HepG2 (cell line): ENCODE data around the gene CNDP1. TPM values are rescaled to one million over a fixed set of nuclear protein-coding genes. Genes with fewer than 3 reads are reported as not detected.

Experiments
- ATAC-seq: fragments of 200-7000 bp; cut with Tn5 transposase; 3 replicates; pipeline ENCODE4 v1.9.1; 2020; ENCODE audit warnings: mild to moderate bottlenecking, moderate library complexity
- BruUV-seq: library from RNA; stranded (reverse); fragments of 400-500 nt; replicated peaks from 2 replicates; lab custom pipeline; 2021; lab: Mats Ljungman, UMichigan
- CTCF ChIA-PET: fragments of 300-600 bp; formaldehyde crosslinking; extraction: SDS; loops from one replicate; lab custom pipeline; 2021; ENCODE audit warnings: low total read pairs, inconsistent platforms, low intra/inter-chr PET ratio; lab: Yijun Ruan, JAX
- POLR2A ChIA-PET: fragments of 350-600 bp; sonication (Branson Sonifier 250); formaldehyde crosslinking; loops from one replicate; lab custom pipeline; 2020; ENCODE audit warnings: antibody characterized with exemption, inconsistent platforms; lab: Yijun Ruan, JAX
- DNase-seq: peaks from one replicate; pipeline ENCODE4 v3.0.0-alpha.2; 2015; ENCODE audit warnings: low spot score
- FAIRE-seq: peaks from 3 replicates; lab custom pipeline; 2011; peaks lifted over from hg19 to GRCh38; lab: Jason Lieb, UNC
- H2AFZ ChIP-seq: one replicate; pipeline ENCODE4 v1.6.1; 2011; ENCODE audit warnings: low read length, inconsistent platforms
- H3K27ac ChIP-seq: fragments of 300-600 bp; 3 replicates; pipeline ENCODE4 v1.8.0; 2011; ENCODE audit warnings: mixed run types, mild to moderate bottlenecking, mixed read lengths, low read length, inconsistent platforms; ENCODE audit not compliant: insufficient read depth; ENCODE audit errors: extremely low read length
- H3K27me3 ChIP-seq, 2 experiments: fragments of 200-600 bp in 1 of 2; 2 replicates in 1 of 2; 3 replicates in 1 of 2; pipeline versions ENCODE4 v1.6.0 to v1.8.0; 2011; ENCODE audit warnings: low read length in 2 of 2, mild to moderate bottlenecking in 2 of 2, moderate library complexity in 2 of 2, inconsistent platforms in 1 of 2; ENCODE audit not compliant: insufficient read depth in 2 of 2, control insufficient read depth in 1 of 2
- H3K36me3 ChIP-seq, 2 experiments: fragments of 200-600 bp in 1 of 2; replicated peaks in 1 of 2; 2 replicates in 1 of 2; 3 replicates in 1 of 2; pipeline versions ENCODE4 v1.5.1 to v1.8.0; 2011; ENCODE audit warnings: low read length in 2 of 2, inconsistent platforms in 1 of 2; ENCODE audit not compliant: insufficient read depth in 2 of 2, control insufficient read depth in 1 of 2
- H3K4me1 ChIP-seq: 2 replicates; pipeline ENCODE4 v1.5.1; 2012; ENCODE audit warnings: low read length, inconsistent platforms; ENCODE audit not compliant: insufficient read depth
- H3K4me2 ChIP-seq: 2 replicates; pipeline ENCODE4 v1.6.0; 2011; ENCODE audit warnings: low read depth, low read length, inconsistent platforms
- H3K4me3 ChIP-seq, 3 experiments: fragments of 200-600 bp in 1 of 3; sonication (generic), shearing (Covaris generic) in 1 of 3; replicated peaks in 1 of 3; 2 replicates each; pipeline ENCODE4 v1.5.1; 2011 to 2016; ENCODE audit warnings: low read length in 3 of 3, inconsistent platforms in 2 of 3, low read depth in 2 of 3, mild to moderate bottlenecking in 2 of 3, control low read depth in 1 of 3, mixed read lengths in 1 of 3; ENCODE audit not compliant: insufficient read depth in 1 of 3
- H3K79me2 ChIP-seq: one replicate; pipeline ENCODE4 v1.6.1; 2011; ENCODE audit warnings: low read length, inconsistent platforms; ENCODE audit not compliant: insufficient read depth
- H3K9ac ChIP-seq: 2 replicates; pipeline ENCODE4 v1.6.0; 2011; ENCODE audit warnings: mild to moderate bottlenecking, low read depth, low read length, inconsistent platforms; ENCODE audit not compliant: insufficient read depth
- H3K9me3 ChIP-seq: 2 replicates; pipeline ENCODE4 v1.5.1; 2012; ENCODE audit warnings: mild to moderate bottlenecking, low read length
- H4K20me1 ChIP-seq: 2 replicates; pipeline ENCODE4 v1.6.0; 2011; ENCODE audit warnings: inconsistent platforms, mild to moderate bottlenecking, low read length, moderate library complexity; ENCODE audit not compliant: insufficient read depth
- BCL6 ChIP-seq: IDR thresholded peaks from 2 replicates; pipeline ENCODE4 v1.6.1; 2016; ENCODE audit warnings: missing genetic modification reagents, missing compliant biosample characterization
- FLYWCH1 ChIP-seq: sonication (generic); formaldehyde crosslinking; IDR thresholded peaks from 2 replicates; pipeline ENCODE4 v1.8.1; 2023; ENCODE audit warnings: mild to moderate bottlenecking, missing genetic modification reagents
- FOSL1 ChIP-seq: sonication (generic); formaldehyde crosslinking; IDR thresholded peaks from 2 replicates; pipeline ENCODE4 v1.9.0; 2021; ENCODE audit warnings: missing genetic modification reagents, borderline replicate concordance
- GTF3A ChIP-seq: sonication (generic); formaldehyde crosslinking; conservative IDR thresholded peaks from 2 replicates; pipeline ENCODE4 v1.4.0; 2020; ENCODE audit warnings: mild to moderate bottlenecking, missing genetic modification reagents
- HMG20B ChIP-seq: conservative IDR thresholded peaks from 2 replicates; pipeline ENCODE4 v1.6.1; 2016; ENCODE audit warnings: missing genetic modification reagents, missing compliant biosample characterization
- IRX3 ChIP-seq: sonication (generic); formaldehyde crosslinking; IDR thresholded peaks from 2 replicates; pipeline ENCODE4 v1.8.1; 2023; ENCODE audit warnings: mild to moderate bottlenecking, low read depth, missing genetic modification reagents, borderline replicate concordance
- MAFF ChIP-seq: IDR thresholded peaks from 2 replicates; pipeline ENCODE4 v1.6.1; 2011; ENCODE audit warnings: low read depth, low read length, improper control_type of control experiment
- RARG ChIP-seq: sonication (generic); formaldehyde crosslinking; IDR thresholded peaks from 2 replicates; pipeline ENCODE4 v1.4.0; 2020; ENCODE audit warnings: low read depth, mild to moderate bottlenecking, missing genetic modification reagents
- RNF2 ChIP-seq: fragments of 450-650 bp; conservative IDR thresholded peaks from 2 replicates; pipeline ENCODE4 v1.6.1; 2016; ENCODE audit warnings: low read depth
- THYN1 ChIP-seq: sonication (generic); formaldehyde crosslinking; IDR thresholded peaks from 2 replicates; pipeline ENCODE4 v1.8.1; 2023; ENCODE audit warnings: low read depth, mild to moderate bottlenecking, moderate library complexity, missing genetic modification reagents, borderline replicate concordance
- YEATS2 ChIP-seq: sonication (generic); formaldehyde crosslinking; IDR thresholded peaks from 2 replicates; pipeline ENCODE4 v1.4.0; 2020; ENCODE audit warnings: missing genetic modification reagents, borderline replicate concordance
- ZNF12 ChIP-seq: sonication (generic); formaldehyde crosslinking; IDR thresholded peaks from 2 replicates; pipeline ENCODE4 v1.5.0; 2020; ENCODE audit warnings: missing genetic modification reagents
- ZNF331 ChIP-seq: sonication (generic); formaldehyde crosslinking; IDR thresholded peaks from 2 replicates; pipeline ENCODE4 v1.4.0; 2020; ENCODE audit warnings: missing genetic modification reagents
- ZNF496 ChIP-seq: sonication (generic); formaldehyde crosslinking; IDR thresholded peaks from 2 replicates; pipeline ENCODE4 v1.8.1; 2023; ENCODE audit warnings: mild to moderate bottlenecking, moderate library complexity, missing genetic modification reagents; ENCODE audit not compliant: insufficient replicate concordance
- ZNF790 ChIP-seq: sonication (generic); formaldehyde crosslinking; IDR thresholded peaks from 2 replicates; pipeline ENCODE4 v1.8.0; 2022; ENCODE audit warnings: missing genetic modification reagents, mild to moderate bottlenecking, borderline replicate concordance
- ZNF891 ChIP-seq: sonication (generic); formaldehyde crosslinking; IDR thresholded peaks from 2 replicates; pipeline ENCODE4 v1.5.0; 2020; ENCODE audit warnings: mild to moderate bottlenecking, missing genetic modification reagents
- ZSCAN12 ChIP-seq: sonication (generic); formaldehyde crosslinking; IDR thresholded peaks from 2 replicates; pipeline ENCODE4 v1.9.0; 2021; ENCODE audit warnings: mild to moderate bottlenecking, missing genetic modification reagents
- ZSCAN21 ChIP-seq: sonication (generic); formaldehyde crosslinking; IDR thresholded peaks from 2 replicates; pipeline ENCODE4 v1.8.0; 2022; ENCODE audit warnings: mild to moderate bottlenecking, missing genetic modification reagents, moderate library complexity, borderline replicate concordance
- WGBS: methylation state at CpG from one replicate; pipeline ENCODE4 v1.1.6; 2017; ENCODE audit warnings: low lambda C conversion rate; 5-methylcytosine and 5-hydroxymethylcytosine counted together
- in situ Hi-C: cut with HindIII; loops from 2 replicates; pipeline ENCODE4 v1.10.0; 2017; ENCODE audit warnings: low pct_unique_long_range_greater_than_20kb; ENCODE audit not compliant: extremely low pct_ligation_motif_present
- intact Hi-C: fragments of 100-400 bp; cut with micrococcal nuclease; formaldehyde crosslinking; loops from one replicate; pipeline ENCODE4 v1.10.0; 2022; ENCODE audit not compliant: unreplicated experiment
- polyA plus RNA-seq, 8 experiments: library from polyadenylated mRNA; depleted of rRNA in 3 of 8; stranded (reverse) in 7 of 8; unstranded in 1 of 8; fragments of >200 nt; fragmentation: Illumina TruSeq in 4 of 8; extraction: Trizol in 4 of 8; gene quantifications; 2 replicates each; pipeline versions ENCODE4 v1.2.1 to v1.2.3, GENCODE V29; 2011 to 2016; ENCODE audit warnings: low read depth in 4 of 8, missing spikeins in 1 of 8, mixed read lengths in 1 of 8; ENCODE audit not compliant: insufficient read depth in 1 of 8
- total RNA-seq, 5 experiments: library from RNA; depleted of rRNA; stranded (reverse); fragments of >200 nt; fragmentation: Illumina TruSeq; extraction: Trizol; gene quantifications; 2 replicates each; pipeline ENCODE4 v1.2.3, GENCODE V29; 2016; ENCODE audit warnings: low read depth in 1 of 5
- TF ChIP-seq, protein P1 (sequence below): IDR thresholded peaks from 2 replicates; pipeline ENCODE4 v1.6.1; 2016
- TF ChIP-seq, protein P2 (sequence below): sonication (generic); formaldehyde crosslinking; IDR thresholded peaks from 2 replicates; pipeline ENCODE4 v1.4.0; 2020; ENCODE audit warnings: low read depth, mild to moderate bottlenecking, missing genetic modification reagents

Gene CNDP1
- total and polyA plus RNA-seq, 2 of the 13 experiments (the other 11 are each of a cell fraction or from before 2014, with no cell fraction given) = 0.01 TPM; not detected in 1

DNA sequence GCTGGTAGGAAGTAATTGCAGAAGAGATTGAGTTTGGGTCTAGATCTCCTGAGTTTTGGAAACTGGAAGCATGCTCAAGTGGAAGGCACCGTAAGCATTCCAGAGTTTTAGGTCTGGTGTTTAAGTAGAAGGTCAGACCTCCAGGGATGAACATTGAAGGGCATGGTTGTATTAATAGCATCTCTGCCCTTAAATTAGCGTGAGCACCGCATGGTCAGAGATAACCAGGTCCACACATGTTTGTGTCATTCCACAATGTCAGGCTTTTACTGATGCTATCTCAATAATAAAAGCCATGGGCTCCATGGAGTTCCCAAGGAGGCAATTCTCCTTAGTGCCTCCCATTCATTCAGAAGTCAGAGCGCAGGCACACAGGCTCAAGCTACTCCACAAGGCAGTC lies 35.1 kb downstream of the CNDP1 start:
- ChIA-PET POLR2A (no interaction called here), CTCF (no interaction called here)
- Histone ChIP-seq H3K4me2 (no peak overlapping the region), H4K20me1 (no peaks in the 10 kb centered on the region), H3K36me3 (no peaks in the 10 kb centered on the region), H3K4me3 (no peak overlapping the region), H3K27ac (no peak overlapping the region), H3K27me3 (peaks cover 0 to 9% of the 10 kb centered on the region in 2 experiments; a peak in 1 of 5 replicates), H2AFZ (no peak overlapping the region), H3K9me3 (peaks cover 11% of the 10 kb centered on the region), H3K4me1 (peaks cover 5% of the 10 kb centered on the region; the same call in 1 of the 2 replicates), H3K9ac (no peak overlapping the region), H3K79me2 (no peaks in the 10 kb centered on the region)
- TF ChIP-seq ZSCAN21 (no peak), ZNF891 (CRISPR knock-in tag) (no peak), ZNF496 (CRISPR knock-in tag) (no peak), RNF2 (no peak), GTF3A (no peak), FOSL1 (CRISPR knock-in tag) (no peak)
- in situ Hi-C loops = no loop called here
- 87% methylated on average over 2 of the region's 4 CpGs for WGBS
- DNase-seq (no peak), FAIRE-seq (no peak), ATAC-seq (no peak)
- BruUV-seq = no TSS peak
- intact Hi-C loops = no loop called here

GRCh38 chr18:74570266-74570665 lies 36.0 kb downstream of the CNDP1 start:
- ATAC-seq (no peak), FAIRE-seq (no peak), DNase-seq (no peak)
- H3K4me1 ChIP-seq = peaks cover 2% of the 10 kb centered on the region; the same call in 1 of the 2 replicates
- no peak overlapping the region for H3K4me3 ChIP-seq
- H3K27me3 ChIP-seq = peaks cover 0 to 9% of the 10 kb centered on the region in 2 experiments; a peak in 1 of 5 replicates
- H3K4me2 ChIP-seq = no peak overlapping the region
- no peak overlapping the region for H2AFZ ChIP-seq
- peaks cover 11% of the 10 kb centered on the region for H3K9me3 ChIP-seq
- intact Hi-C loops = no loop called here
- no peaks in the 10 kb centered on the region for H3K36me3 ChIP-seq
- no peak overlapping the region for H3K27ac ChIP-seq
- ChIA-PET POLR2A (no interaction called here), CTCF (no interaction called here)
- in situ Hi-C loops = no loop called here
- no peaks in the 10 kb centered on the region for H3K79me2 ChIP-seq
- BruUV-seq = no TSS peak
- H3K9ac ChIP-seq = no peak overlapping the region
- no peak for TF ChIP-seq ZNF12 (CRISPR knock-in tag)
- TF ChIP-seq, protein P1, sequence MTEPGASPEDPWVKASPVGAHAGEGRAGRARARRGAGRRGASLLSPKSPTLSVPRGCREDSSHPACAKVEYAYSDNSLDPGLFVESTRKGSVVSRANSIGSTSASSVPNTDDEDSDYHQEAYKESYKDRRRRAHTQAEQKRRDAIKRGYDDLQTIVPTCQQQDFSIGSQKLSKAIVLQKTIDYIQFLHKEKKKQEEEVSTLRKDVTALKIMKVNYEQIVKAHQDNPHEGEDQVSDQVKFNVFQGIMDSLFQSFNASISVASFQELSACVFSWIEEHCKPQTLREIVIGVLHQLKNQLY (CRISPR knock-in tag) = no peak
- no peak for TF ChIP-seq ZNF790 (CRISPR knock-in tag)
- TF ChIP-seq HMG20B = no peak
- TF ChIP-seq BCL6 (CRISPR knock-in tag) = no peak
- TF ChIP-seq, protein P2, sequence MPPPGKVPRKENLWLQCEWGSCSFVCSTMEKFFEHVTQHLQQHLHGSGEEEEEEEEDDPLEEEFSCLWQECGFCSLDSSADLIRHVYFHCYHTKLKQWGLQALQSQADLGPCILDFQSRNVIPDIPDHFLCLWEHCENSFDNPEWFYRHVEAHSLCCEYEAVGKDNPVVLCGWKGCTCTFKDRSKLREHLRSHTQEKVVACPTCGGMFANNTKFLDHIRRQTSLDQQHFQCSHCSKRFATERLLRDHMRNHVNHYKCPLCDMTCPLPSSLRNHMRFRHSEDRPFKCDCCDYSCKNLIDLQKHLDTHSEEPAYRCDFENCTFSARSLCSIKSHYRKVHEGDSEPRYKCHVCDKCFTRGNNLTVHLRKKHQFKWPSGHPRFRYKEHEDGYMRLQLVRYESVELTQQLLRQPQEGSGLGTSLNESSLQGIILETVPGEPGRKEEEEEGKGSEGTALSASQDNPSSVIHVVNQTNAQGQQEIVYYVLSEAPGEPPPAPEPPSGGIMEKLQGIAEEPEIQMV (CRISPR knock-in tag) = no peak
- TF ChIP-seq ZSCAN12 (CRISPR knock-in tag) = no peak
- no peak for TF ChIP-seq YEATS2 (CRISPR knock-in tag)
- TF ChIP-seq MAFF = no peak
- no peak for TF ChIP-seq RARG (CRISPR knock-in tag)
- no peak for TF ChIP-seq IRX3
- TF ChIP-seq THYN1 (CRISPR knock-in tag) = no peak
- no peak for TF ChIP-seq ZNF331
- no peak for TF ChIP-seq FLYWCH1 (CRISPR knock-in tag)
- H4K20me1 ChIP-seq = no peaks in the 10 kb centered on the region
- 23% methylated on average over 4 of the region's 4 CpGs for WGBS
